EH (cell line): ENCODE measurements around the gene DTWD2.
"Not testable (repeated sequence)": the region's sequence is repeated elsewhere in the genome, so short reads cannot be mapped to it uniquely, and the experiment has no call there.

ENCODE experiments used
- DNase-seq: peaks from one replicate; pipeline ENCODE4 v3.0.0-alpha.2; 2015; ENCODE audit warnings: low read depth

Gene DTWD2

DNA sequence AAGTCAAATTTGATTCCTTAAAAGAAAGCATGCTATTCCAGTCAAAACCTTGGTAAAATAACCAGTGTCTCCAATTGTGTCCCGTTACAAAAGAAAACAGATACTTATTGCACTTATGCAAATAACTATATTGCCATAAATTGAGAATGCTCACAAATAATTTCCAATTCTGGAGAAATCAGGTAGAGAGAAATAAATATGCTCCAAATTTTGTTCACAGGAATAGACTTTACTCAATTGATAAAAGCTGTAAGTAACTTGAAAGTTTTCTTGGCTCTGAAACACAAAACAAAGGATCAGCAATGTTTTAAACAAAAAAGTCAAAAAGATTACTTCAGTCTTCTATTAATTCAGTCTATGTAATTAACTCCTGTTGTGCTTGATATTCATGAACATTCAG is 7.8 kb upstream of the DTWD2 start:
- no peak for DNase-seq

DNA sequence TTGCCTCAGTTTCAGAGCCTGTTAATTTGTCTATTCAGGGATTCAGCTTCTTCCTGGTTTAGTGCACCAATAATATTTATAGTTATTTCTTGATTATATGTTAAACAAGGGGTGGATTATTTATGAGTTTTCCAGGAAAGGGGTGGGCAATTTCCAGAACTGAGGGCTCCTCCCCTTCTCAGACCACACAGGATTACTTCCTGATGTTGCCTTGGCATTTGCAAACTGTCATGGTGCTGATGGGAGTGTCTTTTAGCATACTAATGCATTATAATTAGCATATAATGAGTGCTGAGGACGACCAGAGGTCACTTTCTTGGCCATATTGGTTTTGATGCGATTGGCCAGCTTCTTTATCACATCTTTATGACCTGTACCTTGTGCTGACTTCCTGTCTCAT is 6.2 kb upstream of the DTWD2 start:
- no peak for DNase-seq

- not testable (repeated sequence) for DNase-seq
Measured at GRCh38 chr5:118993118-118993517, 4.8 kb upstream of the DTWD2 start.

GRCh38 chr5:118992055-118992454 is 3.7 kb upstream of the DTWD2 start:
- DNase-seq: not testable (repeated sequence)

GRCh38 chr5:118990582-118990981 is 2.2 kb upstream of the DTWD2 start:
- no peak for DNase-seq

GRCh38 chr5:118989816-118990215 is 1.5 kb upstream of the DTWD2 start:
- DNase-seq: no peak

GRCh38 chr5:118988866-118989180 is 476 bp upstream of the DTWD2 start:
- DNase-seq: no peak

- DNase-seq: peak; percentile 86
Measured at GRCh38 chr5:118984602-118985001, 3.7 kb downstream of the DTWD2 start.

GRCh38 chr5:118981783-118982182 is 6.6 kb downstream of the DTWD2 start:
- peak; percentile 12 for DNase-seq

DNA sequence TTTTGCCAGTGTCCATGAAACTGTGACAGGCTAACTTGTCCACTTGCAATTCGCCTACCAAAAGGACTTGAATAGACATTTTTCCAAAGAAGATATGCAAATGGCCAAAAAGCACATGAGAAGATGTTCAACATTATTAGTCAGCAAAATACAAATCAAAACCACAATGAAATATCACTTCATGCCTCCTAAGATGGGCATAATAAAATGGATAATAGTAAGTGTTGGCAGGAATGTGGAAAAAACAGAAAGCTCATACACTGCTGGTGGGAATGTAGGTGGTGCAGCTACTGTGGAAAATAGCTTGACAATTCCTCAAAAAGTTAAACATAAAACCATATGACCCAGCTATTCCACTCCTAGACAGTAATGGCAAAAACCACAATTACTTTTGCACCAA is 7.9 kb downstream of the DTWD2 start:
- DNase-seq: no peak

GRCh38 chr5:118980017-118980416 is 8.3 kb downstream of the DTWD2 start:
- no peak for DNase-seq

- DNase-seq: not testable (repeated sequence)
Measured at GRCh38 chr5:118973779-118974445, 14.4 kb downstream of the DTWD2 start.

- DNase-seq: no peak
Measured at GRCh38 chr5:118968925-118969375, 19.4 kb downstream of the DTWD2 start.

DNA sequence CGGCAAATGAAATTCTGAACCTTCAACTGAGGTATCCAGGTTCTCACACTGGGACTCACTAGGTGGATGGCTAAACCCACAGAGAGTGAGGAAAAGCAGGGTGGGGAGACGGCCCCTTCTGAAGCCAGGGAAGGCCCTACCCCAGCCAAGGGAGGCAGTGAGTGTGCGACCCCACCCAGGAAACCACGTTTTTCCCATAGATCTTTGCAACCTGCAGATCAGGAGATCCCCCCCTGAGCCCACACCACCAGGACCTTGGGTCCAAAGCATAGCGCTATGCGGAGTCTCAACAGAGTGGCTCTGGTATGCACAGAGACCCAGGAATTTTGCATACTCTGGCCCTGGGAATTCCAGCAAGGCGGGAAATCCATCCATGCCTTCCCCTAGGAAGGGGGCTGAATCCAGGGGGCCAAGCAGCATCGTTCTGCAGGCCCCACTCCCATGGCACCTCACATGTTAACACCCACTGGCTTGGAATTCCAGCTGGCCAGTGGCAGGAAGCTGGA is 19.9 kb downstream of the DTWD2 start:
- DNase-seq: no peak

DNA sequence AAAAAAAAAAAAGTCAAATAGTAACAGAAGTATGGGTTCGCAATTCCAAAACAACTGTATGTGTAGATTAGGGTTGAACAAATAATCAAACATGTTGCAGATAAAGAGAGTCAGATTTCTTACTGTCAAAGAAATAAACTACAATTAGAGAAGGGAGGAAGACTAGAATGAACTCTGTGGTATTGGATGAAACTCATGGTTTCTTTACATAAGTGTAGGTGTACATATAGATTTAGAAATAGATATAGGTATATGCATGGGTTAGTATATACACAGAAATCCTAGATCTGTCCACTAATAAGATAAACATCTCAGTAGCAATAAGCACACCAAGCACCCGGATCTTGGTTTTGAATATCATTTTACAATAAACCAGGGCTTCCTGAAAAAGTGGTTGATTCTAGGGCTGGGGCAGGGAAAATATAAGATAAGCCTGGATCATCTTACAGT is 21.3 kb downstream of the DTWD2 start:
- no peak for DNase-seq

GRCh38 chr5:118965890-118966289 is 22.5 kb downstream of the DTWD2 start:
- DNase-seq: no peak

GRCh38 chr5:118964970-118965369 is 23.4 kb downstream of the DTWD2 start:
- not testable (repeated sequence) for DNase-seq

DNA sequence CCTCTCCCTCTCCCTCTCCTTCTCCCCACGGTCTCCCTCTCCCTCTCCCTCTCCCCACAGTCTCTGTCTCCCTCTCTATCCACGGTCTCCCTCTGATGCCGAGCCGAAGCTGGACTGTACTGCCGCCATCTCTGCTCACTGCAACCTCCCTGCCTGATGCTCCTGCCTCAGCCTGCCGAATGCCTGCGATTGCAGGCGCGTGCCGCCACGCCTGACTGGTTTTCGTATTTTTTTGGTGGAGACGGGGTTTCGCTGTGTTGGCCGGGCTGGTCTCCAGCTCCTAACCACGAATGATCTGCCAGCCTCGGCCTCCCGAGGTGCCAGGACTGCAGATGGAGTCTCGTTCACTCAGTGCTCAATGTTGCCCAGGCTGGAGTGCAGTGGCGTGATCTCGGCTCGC is 24.0 kb downstream of the DTWD2 start:
- DNase-seq: not testable (repeated sequence)

- no peak for DNase-seq
Measured at GRCh38 chr5:118963169-118963568, 25.2 kb downstream of the DTWD2 start.

DNA sequence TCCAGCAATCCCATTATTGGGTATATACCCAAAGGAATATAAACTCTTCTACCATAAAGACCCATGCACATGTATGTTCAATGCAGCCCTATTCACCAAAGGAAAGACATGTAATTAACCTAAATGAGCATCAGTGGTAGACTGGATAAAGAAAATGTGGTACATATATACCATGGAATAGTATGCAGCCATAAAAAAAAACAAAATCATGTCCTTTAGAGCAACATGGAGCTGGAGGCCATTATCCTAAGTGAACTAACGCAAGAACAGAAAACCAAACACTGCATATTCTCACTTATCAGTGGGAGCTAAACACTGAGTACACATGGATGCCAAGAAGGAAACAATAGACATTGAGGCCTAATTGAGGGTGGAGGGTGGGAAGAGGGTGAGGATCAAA is 27.8 kb downstream of the DTWD2 start:
- no peak for DNase-seq

DNA sequence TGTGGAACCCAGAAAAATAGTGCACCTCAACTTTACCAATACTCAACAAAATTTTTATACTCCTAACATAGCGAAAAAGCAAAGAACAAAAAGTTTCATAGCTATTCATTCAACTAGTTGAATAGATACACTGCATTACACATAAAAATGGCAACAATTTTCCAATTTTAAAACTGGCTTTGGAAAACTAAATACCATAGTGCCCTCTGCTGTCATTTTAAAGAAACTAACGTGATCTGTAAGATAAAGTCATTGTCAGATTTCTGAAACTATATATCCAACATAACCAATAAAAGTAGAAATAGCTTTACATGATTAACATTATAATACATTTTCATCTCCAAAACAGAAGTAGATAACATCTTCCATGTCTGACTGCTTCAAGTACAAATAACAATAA is 31.6 kb downstream of the DTWD2 start:
- DNase-seq: peak; percentile 19

- DNase-seq: no peak
Measured at GRCh38 chr5:118953652-118954005, 34.7 kb downstream of the DTWD2 start.

GRCh38 chr5:118952992-118953651 is 35.2 kb downstream of the DTWD2 start:
- DNase-seq: peak; percentile 10

GRCh38 chr5:118952306-118952705 is 36.0 kb downstream of the DTWD2 start:
- not testable (repeated sequence) for DNase-seq
